Osteoblast (primary cell): Measurements from ENCODE around the gene UBE2K. TPM values are rescaled to one million over a fixed set of nuclear protein-coding genes. Genes with fewer than 3 reads are reported as not detected.
"Not testable (repeated sequence)": the region's sequence is repeated elsewhere in the genome, so short reads cannot be mapped to it uniquely, and the experiment has no call there.

ENCODE experiments used
- DNase-seq: peaks from one replicate; pipeline ENCODE4 v3.0.0; 2011; ENCODE audit warnings: low spot score, mixed read lengths; ENCODE audit not compliant: insufficient read length; ENCODE audit errors: missing footprints
- H2AFZ ChIP-seq: 2 replicates; pipeline ENCODE4 v1.6.0; 2011; ENCODE audit warnings: mild to moderate bottlenecking, low read length
- H3K27ac ChIP-seq: 2 replicates; pipeline ENCODE4 v1.5.1; 2011; ENCODE audit warnings: mild to moderate bottlenecking, low read depth, low read length, moderate library complexity
- H3K27me3 ChIP-seq: 2 replicates; pipeline ENCODE4 v1.6.0; 2012; ENCODE audit warnings: mild to moderate bottlenecking, control low read depth, inconsistent platforms, low read length, moderate library complexity; ENCODE audit not compliant: insufficient read depth
- H3K36me3 ChIP-seq: 2 replicates; pipeline ENCODE4 v1.5.1; 2011; ENCODE audit warnings: mild to moderate bottlenecking, low read length, control low read depth, moderate library complexity; ENCODE audit not compliant: insufficient read depth
- H3K4me1 ChIP-seq: 2 replicates; pipeline ENCODE4 v1.5.1; 2011; ENCODE audit warnings: mild to moderate bottlenecking, low read length, control low read depth, moderate library complexity; ENCODE audit not compliant: insufficient read depth
- H3K4me2 ChIP-seq: 2 replicates; pipeline ENCODE4 v1.6.0; 2011; ENCODE audit warnings: mild to moderate bottlenecking, low read length; ENCODE audit not compliant: insufficient read depth
- H3K4me3 ChIP-seq: fragments of 200-600 bp; sonication (generic); 3 replicates; pipeline ENCODE4 v1.5.1; 2012; ENCODE audit warnings: mild to moderate bottlenecking, low read length, inconsistent platforms; ENCODE audit not compliant: insufficient read depth
- H3K79me2 ChIP-seq: 2 replicates; pipeline ENCODE4 v1.6.0; 2012; ENCODE audit warnings: mild to moderate bottlenecking, low read length, control low read depth, inconsistent platforms; ENCODE audit not compliant: insufficient read depth
- H3K9me3 ChIP-seq: 2 replicates; pipeline ENCODE4 v1.5.1; 2011; ENCODE audit warnings: low read depth, low read length, control low read depth
- H4K20me1 ChIP-seq: 2 replicates; pipeline ENCODE4 v1.6.0; 2012; ENCODE audit warnings: mild to moderate bottlenecking, low read length, control low read depth; ENCODE audit not compliant: insufficient read depth
- CTCF ChIP-seq: IDR thresholded peaks from 2 replicates; pipeline ENCODE4 v1.5.1; 2011; ENCODE audit warnings: mild to moderate bottlenecking, low read depth, low read length, moderate library complexity; ENCODE audit errors: extremely low read depth
- total RNA-seq: library from RNA; depleted of rRNA; stranded (reverse); fragments of >200 nt; gene quantifications from 2 replicates; pipeline ENCODE4 v1.2.3, GENCODE V29; 2012

The UBE2K gene
- total RNA-seq, 1 donor: 19.2 TPM

GRCh38 chr4:39802005-39802404 lies 104.1 kb downstream of the UBE2K start:
- no peak for DNase-seq
- Histone ChIP-seq H3K36me3 (no peaks in the 10 kb centered on the region), H3K9me3 (no peaks in the 10 kb centered on the region), H2AFZ (no peak overlapping the region), H3K4me1 (no peaks in the 10 kb centered on the region), H3K4me2 (no peak overlapping the region), H3K4me3 (no peak overlapping the region), H4K20me1 (no peaks in the 10 kb centered on the region), H3K27ac (no peak overlapping the region), H3K79me2 (no peaks in the 10 kb centered on the region), H3K27me3 (no peaks in the 10 kb centered on the region)
- no peak for TF ChIP-seq CTCF

DNA sequence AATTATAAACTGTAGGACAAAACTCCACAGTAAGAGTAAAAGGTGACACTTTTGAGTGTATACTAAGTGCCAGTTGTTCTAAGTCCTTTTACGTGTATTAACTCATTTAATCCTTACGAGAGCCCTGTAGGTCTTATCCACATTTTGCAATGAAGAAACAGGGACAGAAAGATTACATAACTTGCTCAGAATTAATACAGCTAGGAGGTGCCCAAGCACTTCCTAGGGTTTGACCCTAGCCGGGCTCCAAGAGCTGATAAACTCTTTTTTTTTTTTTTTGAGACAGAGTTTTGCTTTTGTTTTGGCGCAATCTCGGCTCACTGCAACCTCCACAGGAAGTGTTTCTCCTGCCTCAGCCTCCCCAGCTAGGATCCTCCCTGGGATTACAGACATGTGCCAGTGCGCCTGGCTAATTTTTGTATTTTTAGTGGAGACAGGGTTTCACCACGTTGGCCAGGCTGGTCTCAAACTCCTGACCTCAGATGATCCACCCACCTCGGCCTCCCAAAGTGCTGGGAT lies 110.4 kb downstream of the UBE2K start:
- H4K20me1 ChIP-seq: no peaks in the 10 kb centered on the region
- no peak overlapping the region for H2AFZ ChIP-seq
- no peak for DNase-seq
- no peak overlapping the region for H3K4me3 ChIP-seq
- no peaks in the 10 kb centered on the region for H3K36me3 ChIP-seq
- no peaks in the 10 kb centered on the region for H3K9me3 ChIP-seq
- no peak overlapping the region for H3K27ac ChIP-seq
- H3K79me2 ChIP-seq: no peaks in the 10 kb centered on the region
- no peak overlapping the region for H3K4me2 ChIP-seq
- H3K27me3 ChIP-seq: no peaks in the 10 kb centered on the region
- TF ChIP-seq CTCF: no peak
- H3K4me1 ChIP-seq: no peaks in the 10 kb centered on the region

DNA sequence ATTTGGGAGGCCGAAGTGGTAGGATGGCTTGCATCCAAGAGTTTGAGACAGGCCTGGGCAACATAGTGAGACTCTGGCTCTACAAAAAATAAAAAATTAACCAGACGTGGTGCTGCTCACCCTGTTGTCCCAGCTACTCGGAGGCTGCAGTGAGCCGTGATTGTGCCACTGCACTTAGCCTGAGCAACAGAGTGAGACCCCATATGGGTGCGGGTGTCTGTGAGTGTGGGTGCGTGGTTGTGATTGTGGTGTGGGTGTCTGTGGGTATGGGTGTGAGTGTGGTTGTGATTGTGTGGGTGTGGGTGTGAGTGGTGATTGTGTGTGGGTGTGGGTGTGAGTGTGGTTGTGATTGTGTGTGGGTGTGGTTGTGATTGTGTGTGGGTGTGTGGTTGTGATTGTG lies 114.6 kb downstream of the UBE2K start:
- no peaks in the 10 kb centered on the region for H3K4me1 ChIP-seq
- H3K27ac ChIP-seq: no peak overlapping the region
- no peaks in the 10 kb centered on the region for H3K79me2 ChIP-seq
- H3K27me3 ChIP-seq: no peaks in the 10 kb centered on the region
- H3K4me2 ChIP-seq: no peak overlapping the region
- H3K9me3 ChIP-seq: no peaks in the 10 kb centered on the region
- no peak overlapping the region for H2AFZ ChIP-seq
- DNase-seq: no peak
- no peak overlapping the region for H3K4me3 ChIP-seq
- no peaks in the 10 kb centered on the region for H3K36me3 ChIP-seq
- TF ChIP-seq CTCF: no peak
- no peaks in the 10 kb centered on the region for H4K20me1 ChIP-seq

DNA sequence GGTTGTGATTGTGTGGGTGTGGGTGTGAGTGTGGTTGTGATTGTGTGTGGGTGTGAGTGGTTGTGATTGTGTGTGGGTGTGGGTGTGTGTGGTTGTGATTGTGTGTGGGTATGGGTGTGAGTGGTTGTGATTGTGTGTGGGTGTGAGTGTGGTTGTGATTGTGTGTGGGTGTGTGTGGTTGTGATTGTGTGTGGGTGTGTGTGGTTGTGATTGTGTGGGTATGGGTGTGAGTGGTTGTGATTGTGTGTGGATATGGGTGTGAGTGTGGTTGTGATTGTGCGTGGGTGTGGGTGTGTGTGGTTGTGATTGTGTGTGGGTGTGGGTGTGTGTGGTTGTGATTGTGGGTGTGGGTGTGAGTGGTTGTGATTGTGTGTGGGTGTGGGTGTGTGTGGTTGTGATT lies 115.1 kb downstream of the UBE2K start:
- not testable (repeated sequence) for DNase-seq, H3K27ac ChIP-seq, H2AFZ ChIP-seq, H4K20me1 ChIP-seq, H3K4me1 ChIP-seq, H3K27me3 ChIP-seq, H3K4me3 ChIP-seq, H3K36me3 ChIP-seq, H3K4me2 ChIP-seq, H3K79me2 ChIP-seq, H3K9me3 ChIP-seq

DNA sequence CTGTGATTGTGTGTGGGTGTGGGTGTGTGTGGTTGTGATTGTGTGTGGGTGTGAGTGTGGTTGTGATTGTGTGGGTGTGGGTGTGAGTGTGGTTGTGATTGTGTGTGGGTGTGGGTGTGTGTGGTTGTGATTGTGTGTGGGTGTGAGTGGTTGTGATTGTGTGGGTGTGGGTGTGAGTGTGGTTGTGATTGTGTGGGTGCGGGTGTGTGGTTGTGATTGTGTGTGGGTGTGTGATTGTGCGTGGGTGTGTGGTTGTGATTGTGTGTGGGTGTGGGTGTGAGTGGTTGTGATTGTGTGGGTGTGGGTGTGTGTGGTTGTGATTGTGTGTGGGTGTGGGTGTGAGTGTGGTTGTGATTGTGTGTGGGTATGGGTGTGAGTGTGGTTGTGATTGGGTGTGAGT lies 115.8 kb downstream of the UBE2K start:
- not testable (repeated sequence) for H3K4me3 ChIP-seq

More for the DNA sequence above, 115.8 kb downstream of the UBE2K start:
- H3K27me3 ChIP-seq, DNase-seq, H3K79me2 ChIP-seq, H2AFZ ChIP-seq, H3K4me2 ChIP-seq, H3K27ac ChIP-seq, H4K20me1 ChIP-seq, H3K4me1 ChIP-seq, H3K36me3 ChIP-seq, H3K9me3 ChIP-seq: not testable (repeated sequence)
